ENCODE data around the gene EGFL6.
A peak's percentile ranks its signal among the peaks of the same experiment; 100 is the strongest.

Gene EGFL6

DNA sequence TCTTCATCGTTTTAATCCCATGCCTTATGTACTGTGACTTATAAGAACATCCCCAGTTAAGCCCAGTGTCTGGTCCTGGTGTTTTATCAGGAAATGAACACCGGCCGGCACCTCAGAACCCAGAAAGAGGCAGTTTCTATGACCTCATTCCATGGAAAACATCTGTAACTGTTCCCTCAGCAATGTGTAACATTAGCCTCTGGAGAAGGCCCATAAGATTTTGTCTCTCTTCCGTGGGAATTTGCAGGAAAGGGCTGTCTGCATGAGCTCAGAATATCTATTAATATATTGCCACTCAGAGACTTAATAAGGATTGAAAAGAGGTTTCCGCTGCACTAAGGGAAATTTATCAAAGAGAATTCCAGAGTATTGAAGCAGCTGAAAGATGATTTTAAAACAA, 80.4 kb downstream of the EGFL6 start:
- WGBS (ENCODE audit: extremely low coverage, insufficient coverage, insufficient read length), result no CpG with 5 or more reads among the region's 5 CpGs
- Histone ChIP-seq H3K18ac (ENCODE audit: low read length) (no peak overlapping the region), H4K91ac (ENCODE audit: low read depth, low read length) (no peak overlapping the region), H3K23ac (ENCODE audit: low read length) (no peak overlapping the region), H3K36me3 (ENCODE audit: control insufficient read depth in 1 of 2, insufficient read depth in 2 of 2, low read length in 2 of 2) (no peaks in the 10 kb centered on the region), H3K79me1 (ENCODE audit: low read length) (peaks cover 6% of the 10 kb centered on the region), H3K14ac (ENCODE audit: low read length) (no peak overlapping the region), H2AFZ (ENCODE audit: insufficient read depth, low read length, poor library complexity) (no peak overlapping the region), H2BK120ac (ENCODE audit: insufficient read depth, low read length, poor library complexity) (no peak overlapping the region), H2BK12ac (ENCODE audit: low read length) (no peak overlapping the region), H3K79me2 (ENCODE audit: control insufficient read depth, insufficient read depth, low read length, poor library complexity) (no peaks in the 10 kb centered on the region), H3K9me3 (ENCODE audit: insufficient read depth, low read depth, low read length) (no peaks in the 10 kb centered on the region), H4K12ac (ENCODE audit: low read depth, low read length) (no peak overlapping the region), H3K27ac (ENCODE audit: low read depth, low read length) (no peak overlapping the region), H3K9ac (ENCODE audit: low read length) (no peak overlapping the region), H3K4me3 (ENCODE audit: low read depth, low read length) (no peak overlapping the region), H2BK5ac (ENCODE audit: low read depth, low read length, poor library complexity) (no peak overlapping the region), H4K8ac (ENCODE audit: low read depth, low read length) (no peak overlapping the region), H3K4me1 (ENCODE audit: control insufficient read depth in 1 of 2, insufficient read depth in 2 of 2, low read length in 2 of 2) (peaks cover 0 to 2% of the 10 kb centered on the region in 2 experiments), H3K4me2 (ENCODE audit: low read length) (no peak overlapping the region), H3K27me3 (ENCODE audit: insufficient read depth, low read length) (no peaks in the 10 kb centered on the region), H3K4ac (ENCODE audit: low read depth, low read length) (no peak overlapping the region), H2AK5ac (ENCODE audit: low read length) (no peak overlapping the region)
- no peak for DNase-seq

GRCh38 chrX:13650318-13650717, 80.9 kb downstream of the EGFL6 start:
- Histone ChIP-seq H3K4me1 (ENCODE audit: control insufficient read depth in 1 of 2, insufficient read depth in 2 of 2, low read length in 2 of 2) (peaks cover 0 to 2% of the 10 kb centered on the region in 2 experiments), H2BK5ac (ENCODE audit: low read depth, low read length, poor library complexity) (no peak overlapping the region)

GRCh38 chrX:13651150-13651549, 81.7 kb downstream of the EGFL6 start:
- no CpG with 5 or more reads among the region's 3 CpGs for WGBS (ENCODE audit: extremely low coverage, insufficient coverage, insufficient read length)

More at GRCh38 chrX:13650318-13650717, 80.9 kb downstream of the EGFL6 start:
- Histone ChIP-seq H3K14ac (ENCODE audit: low read length) (no peak overlapping the region), H3K4me2 (ENCODE audit: low read length) (no peak overlapping the region), H3K79me1 (ENCODE audit: low read length) (peaks cover 6% of the 10 kb centered on the region), H3K9me3 (ENCODE audit: insufficient read depth, low read depth, low read length) (no peaks in the 10 kb centered on the region), H4K91ac (ENCODE audit: low read depth, low read length) (no peak overlapping the region), H3K18ac (ENCODE audit: low read length) (no peak overlapping the region), H4K8ac (ENCODE audit: low read depth, low read length) (no peak overlapping the region), H3K4me3 (ENCODE audit: low read depth, low read length) (no peak overlapping the region), H3K27ac (ENCODE audit: low read depth, low read length) (no peak overlapping the region), H2BK120ac (ENCODE audit: insufficient read depth, low read length, poor library complexity) (no peak overlapping the region), H2BK12ac (ENCODE audit: low read length) (no peak overlapping the region), H2AK5ac (ENCODE audit: low read length) (no peak overlapping the region), H3K23ac (ENCODE audit: low read length) (no peak overlapping the region), H3K27me3 (ENCODE audit: insufficient read depth, low read length) (no peaks in the 10 kb centered on the region), H2AFZ (ENCODE audit: insufficient read depth, low read length, poor library complexity) (no peak overlapping the region), H3K4ac (ENCODE audit: low read depth, low read length) (no peak overlapping the region), H3K79me2 (ENCODE audit: control insufficient read depth, insufficient read depth, low read length, poor library complexity) (no peaks in the 10 kb centered on the region), H3K9ac (ENCODE audit: low read length) (no peak overlapping the region), H3K36me3 (ENCODE audit: control insufficient read depth in 1 of 2, insufficient read depth in 2 of 2, low read length in 2 of 2) (no peaks in the 10 kb centered on the region), H4K12ac (ENCODE audit: low read depth, low read length) (no peak overlapping the region)
- no CpG with 5 or more reads among the region's 1 CpG for WGBS (ENCODE audit: extremely low coverage, insufficient coverage, insufficient read length)
- DNase-seq, result no peak

GRCh38 chrX:13652287-13652793, 82.9 kb downstream of the EGFL6 start:
- H3K9me3 ChIP-seq (ENCODE audit: insufficient read depth, low read depth, low read length), result no peaks in the 10 kb centered on the region
- H4K91ac ChIP-seq (ENCODE audit: low read depth, low read length), result peak overlapping the region; percentile 87
- H3K27me3 ChIP-seq (ENCODE audit: insufficient read depth, low read length), result no peaks in the 10 kb centered on the region
- no peak overlapping the region for H2BK12ac ChIP-seq (ENCODE audit: low read length)
- H2BK120ac ChIP-seq (ENCODE audit: insufficient read depth, low read length, poor library complexity), result no peak overlapping the region
- H2BK5ac ChIP-seq (ENCODE audit: low read depth, low read length, poor library complexity), result no peak overlapping the region
- H3K14ac ChIP-seq (ENCODE audit: low read length), result peak overlapping the region; percentile 79
- H3K79me2 ChIP-seq (ENCODE audit: control insufficient read depth, insufficient read depth, low read length, poor library complexity), result no peaks in the 10 kb centered on the region
- H3K79me1 ChIP-seq (ENCODE audit: low read length), result peaks cover 6% of the 10 kb centered on the region
- no peak overlapping the region for H2AFZ ChIP-seq (ENCODE audit: insufficient read depth, low read length, poor library complexity)
- no peak overlapping the region for H3K4ac ChIP-seq (ENCODE audit: low read depth, low read length)
- peak overlapping the region; percentile 69 for H3K9ac ChIP-seq (ENCODE audit: low read length)
- H4K8ac ChIP-seq (ENCODE audit: low read depth, low read length), result peak overlapping the region; percentile 87
- DNase-seq, result peak in 1 of 2 donors; percentile 56
- no peak overlapping the region for H2AK5ac ChIP-seq (ENCODE audit: low read length)
- H3K23ac ChIP-seq (ENCODE audit: low read length), result no peak overlapping the region
- H3K4me3 ChIP-seq (ENCODE audit: low read depth, low read length), result no peak overlapping the region
- peaks cover 0 to 2% of the 10 kb centered on the region in 2 experiments for H3K4me1 ChIP-seq (ENCODE audit: control insufficient read depth in 1 of 2, insufficient read depth in 2 of 2, low read length in 2 of 2)
- peak overlapping the region; percentile 70 for H4K12ac ChIP-seq (ENCODE audit: low read depth, low read length)
- H3K18ac ChIP-seq (ENCODE audit: low read length), result no peak overlapping the region
- peak overlapping the region; percentile 41 for H3K27ac ChIP-seq (ENCODE audit: low read depth, low read length)
- H3K4me2 ChIP-seq (ENCODE audit: low read length), result peak overlapping the region; percentile 57
- WGBS (ENCODE audit: extremely low coverage, insufficient coverage, insufficient read length), result no CpG with 5 or more reads among the region's 7 CpGs
- peaks cover 0 to 2% of the 10 kb centered on the region in 2 experiments for H3K36me3 ChIP-seq (ENCODE audit: control insufficient read depth in 1 of 2, insufficient read depth in 2 of 2, low read length in 2 of 2)

More at GRCh38 chrX:13651150-13651549, 81.7 kb downstream of the EGFL6 start:
- no peak overlapping the region for H2BK5ac ChIP-seq (ENCODE audit: low read depth, low read length, poor library complexity)
- no peak overlapping the region for H3K14ac ChIP-seq (ENCODE audit: low read length)
- H3K4me2 ChIP-seq (ENCODE audit: low read length), result no peak overlapping the region
- no peak overlapping the region for H2BK12ac ChIP-seq (ENCODE audit: low read length)
- no peaks in the 10 kb centered on the region for H3K79me2 ChIP-seq (ENCODE audit: control insufficient read depth, insufficient read depth, low read length, poor library complexity)
- H3K27ac ChIP-seq (ENCODE audit: low read depth, low read length), result no peak overlapping the region
- H4K91ac ChIP-seq (ENCODE audit: low read depth, low read length), result no peak overlapping the region
- H4K12ac ChIP-seq (ENCODE audit: low read depth, low read length), result no peak overlapping the region
- no peak overlapping the region for H2BK120ac ChIP-seq (ENCODE audit: insufficient read depth, low read length, poor library complexity)
- no peak overlapping the region for H2AK5ac ChIP-seq (ENCODE audit: low read length)
- no peaks in the 10 kb centered on the region for H3K27me3 ChIP-seq (ENCODE audit: insufficient read depth, low read length)
- no peak overlapping the region for H4K8ac ChIP-seq (ENCODE audit: low read depth, low read length)
- H3K9ac ChIP-seq (ENCODE audit: low read length), result no peak overlapping the region
- H3K4me3 ChIP-seq (ENCODE audit: low read depth, low read length), result no peak overlapping the region
- no peak overlapping the region for H2AFZ ChIP-seq (ENCODE audit: insufficient read depth, low read length, poor library complexity)
- H3K23ac ChIP-seq (ENCODE audit: low read length), result no peak overlapping the region
- peaks cover 0 to 2% of the 10 kb centered on the region in 2 experiments for H3K4me1 ChIP-seq (ENCODE audit: control insufficient read depth in 1 of 2, insufficient read depth in 2 of 2, low read length in 2 of 2)
- H3K4ac ChIP-seq (ENCODE audit: low read depth, low read length), result no peak overlapping the region
- H3K9me3 ChIP-seq (ENCODE audit: insufficient read depth, low read depth, low read length), result no peaks in the 10 kb centered on the region
- peaks cover 6% of the 10 kb centered on the region for H3K79me1 ChIP-seq (ENCODE audit: low read length)
- no peak for DNase-seq
- no peak overlapping the region for H3K18ac ChIP-seq (ENCODE audit: low read length)
- H3K36me3 ChIP-seq (ENCODE audit: control insufficient read depth in 1 of 2, insufficient read depth in 2 of 2, low read length in 2 of 2), result peaks cover 0 to 2% of the 10 kb centered on the region in 2 experiments
